Kidney epithelial cell (primary cell): ENCODE results near the gene SLAIN1. TPM values are rescaled to one million over a fixed set of nuclear protein-coding genes. Genes with fewer than 3 reads are reported as not detected.

Experiments used
- DNase-seq: peaks from one replicate; pipeline ENCODE4 v3.0.0-alpha.2; 2010; ENCODE audit warnings: low read depth
- H3K27me3 ChIP-seq: 2 replicates; pipeline ENCODE4 v1.6.0; 2011; ENCODE audit warnings: low read length; ENCODE audit not compliant: control insufficient read depth, insufficient read depth
- H3K36me3 ChIP-seq: 2 replicates; pipeline ENCODE4 v1.5.1; 2011; ENCODE audit warnings: low read length; ENCODE audit not compliant: control insufficient read depth, insufficient read depth
- H3K4me3 ChIP-seq: 2 replicates; pipeline ENCODE4 v1.5.1; 2011; ENCODE audit warnings: low read depth, mild to moderate bottlenecking, control low read depth, low read length
- CTCF ChIP-seq: IDR thresholded peaks from 2 replicates; pipeline ENCODE4 v1.5.1; 2011; ENCODE audit warnings: mild to moderate bottlenecking, moderate library complexity, low read length, control low read depth, inconsistent platforms; ENCODE audit not compliant: insufficient read depth, poor library complexity, severe bottlenecking
- total RNA-seq: library from RNA; depleted of rRNA; stranded (reverse); fragments of >200 nt; gene quantifications from 2 replicates; pipeline ENCODE4 v1.2.3, GENCODE V29; 2015

SLAIN1 gene
- total RNA-seq, 1 donor from 2014 or later: 17.1 TPM

- H3K27me3 ChIP-seq: no peaks in the 10 kb centered on the region
- no peaks in the 10 kb centered on the region for H3K36me3 ChIP-seq
- no peak for DNase-seq
- TF ChIP-seq CTCF: no peak
- H3K4me3 ChIP-seq: no peak overlapping the region
These were observed 113.9 kb downstream of the SLAIN1 start for GRCh38 chr13:77811381-77811780.

GRCh38 chr13:77811981-77812380 is 114.5 kb downstream of the SLAIN1 start:
- H3K36me3 ChIP-seq: no peaks in the 10 kb centered on the region

More at GRCh38 chr13:77811981-77812380, 114.5 kb downstream of the SLAIN1 start:
- no peaks in the 10 kb centered on the region for H3K27me3 ChIP-seq
- no peak overlapping the region for H3K4me3 ChIP-seq
- no peak for DNase-seq
- TF ChIP-seq CTCF: no peak

Other genes with a start within 250 kb of the SLAIN1 start
- gene SCEL, start 162.0 kb upstream of the SLAIN1 start, total RNA-seq: 9.3 and 14.7 TPM in 2 replicates
- gene EDNRB, start 221.1 kb downstream of the SLAIN1 start, total RNA-seq: 0.21 and 0.75 TPM in 2 replicates